Hepatocyte (in vitro differentiated cells): ENCODE results near the gene ABCC3.

ENCODE experiments used
- EZH2 ChIP-seq: fragments of 200-600 bp; sonication (generic); IDR thresholded peaks from 2 replicates; pipeline ENCODE4 v1.6.1; 2016; ENCODE audit warnings: antibody characterized with exemption, mild to moderate bottlenecking, borderline replicate concordance
- EZH2phosphoT487 ChIP-seq: fragments of 200-600 bp; sonication (generic); IDR thresholded peaks from one replicate; pipeline ENCODE4 v1.6.1; 2018; ENCODE audit warnings: antibody characterized with exemption, mild to moderate bottlenecking, low read depth, moderate library complexity; ENCODE audit not compliant: unreplicated experiment, severe bottlenecking
- TF ChIP-seq, protein P1 (sequence below): fragments of 200-600 bp; sonication (generic); IDR thresholded peaks from 2 replicates; pipeline ENCODE4 v1.5.1; 2016; ENCODE audit warnings: antibody characterized with exemption, mild to moderate bottlenecking; ENCODE audit not compliant: poor library complexity

DNA sequence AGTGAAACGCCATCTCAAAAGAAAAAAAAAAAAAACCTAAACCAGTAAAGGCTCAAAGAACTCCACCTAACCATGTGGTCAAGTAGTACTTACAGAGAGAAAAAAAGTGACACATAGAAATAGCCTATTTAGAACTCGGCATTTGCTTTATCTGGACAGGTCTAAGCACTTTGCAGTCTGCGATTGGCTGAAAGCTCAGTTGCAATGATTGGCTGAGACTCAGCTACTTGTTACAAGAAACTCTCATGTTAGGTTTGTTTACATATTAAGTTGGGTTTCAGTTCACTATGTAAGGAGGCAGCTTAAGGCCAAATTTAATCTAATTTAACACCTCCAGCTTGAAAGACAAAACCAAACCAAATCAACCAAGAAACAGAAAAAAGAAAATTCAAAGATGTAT lies 19.1 kb downstream of the ABCC3 start:
- TF ChIP-seq, protein P1, sequence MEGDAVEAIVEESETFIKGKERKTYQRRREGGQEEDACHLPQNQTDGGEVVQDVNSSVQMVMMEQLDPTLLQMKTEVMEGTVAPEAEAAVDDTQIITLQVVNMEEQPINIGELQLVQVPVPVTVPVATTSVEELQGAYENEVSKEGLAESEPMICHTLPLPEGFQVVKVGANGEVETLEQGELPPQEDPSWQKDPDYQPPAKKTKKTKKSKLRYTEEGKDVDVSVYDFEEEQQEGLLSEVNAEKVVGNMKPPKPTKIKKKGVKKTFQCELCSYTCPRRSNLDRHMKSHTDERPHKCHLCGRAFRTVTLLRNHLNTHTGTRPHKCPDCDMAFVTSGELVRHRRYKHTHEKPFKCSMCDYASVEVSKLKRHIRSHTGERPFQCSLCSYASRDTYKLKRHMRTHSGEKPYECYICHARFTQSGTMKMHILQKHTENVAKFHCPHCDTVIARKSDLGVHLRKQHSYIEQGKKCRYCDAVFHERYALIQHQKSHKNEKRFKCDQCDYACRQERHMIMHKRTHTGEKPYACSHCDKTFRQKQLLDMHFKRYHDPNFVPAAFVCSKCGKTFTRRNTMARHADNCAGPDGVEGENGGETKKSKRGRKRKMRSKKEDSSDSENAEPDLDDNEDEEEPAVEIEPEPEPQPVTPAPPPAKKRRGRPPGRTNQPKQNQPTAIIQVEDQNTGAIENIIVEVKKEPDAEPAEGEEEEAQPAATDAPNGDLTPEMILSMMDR, result no peak
- TF ChIP-seq EZH2, result no peak
- TF ChIP-seq EZH2phosphoT487, result no peak
